NCI-H2107 treated with DMSO at 0.1 percent for 48 hours (cell line): Measurements from ENCODE around the gene CD3E.

ENCODE experiments used
- DNase-seq: peaks from one replicate; lab custom pipeline; 2025; ENCODE audit not compliant: unreplicated experiment; lab: John Stamatoyannopoulos, UW

Gene CD3E

DNA sequence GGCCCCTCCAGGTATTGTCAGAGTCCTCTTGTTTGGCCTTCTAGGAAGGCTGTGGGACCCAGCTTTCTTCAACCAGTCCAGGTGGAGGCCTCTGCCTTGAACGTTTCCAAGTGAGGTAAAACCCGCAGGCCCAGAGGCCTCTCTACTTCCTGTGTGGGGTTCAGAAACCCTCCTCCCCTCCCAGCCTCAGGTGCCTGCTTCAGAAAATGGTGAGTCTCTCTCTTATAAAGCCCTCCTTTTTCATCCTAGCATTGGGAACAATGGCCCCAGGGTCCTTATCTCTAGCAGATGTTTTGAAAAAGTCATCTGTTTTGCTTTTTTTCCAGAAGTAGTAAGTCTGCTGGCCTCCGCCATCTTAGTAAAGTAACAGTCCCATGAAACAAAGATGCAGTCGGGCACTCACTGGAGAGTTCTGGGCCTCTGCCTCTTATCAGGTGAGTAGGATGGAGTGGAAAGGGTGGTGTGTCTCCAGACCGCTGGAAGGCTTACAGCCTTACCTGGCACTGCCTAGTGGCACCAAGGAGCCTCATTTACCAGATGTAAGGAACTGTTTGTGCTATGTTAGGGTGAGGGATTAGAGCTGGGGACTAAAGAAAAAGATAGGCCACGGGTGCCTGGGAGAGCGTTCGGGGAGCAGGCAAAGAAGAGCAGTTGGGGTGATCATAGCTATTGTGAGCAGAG, at the start of gene CD3E:
CD3E (plus strand) TSS at position 163 of the 681 bp plus-strand sequence; CDS start at position 386, 223 bp downstream.
- DNase-seq: no peak

DNA sequence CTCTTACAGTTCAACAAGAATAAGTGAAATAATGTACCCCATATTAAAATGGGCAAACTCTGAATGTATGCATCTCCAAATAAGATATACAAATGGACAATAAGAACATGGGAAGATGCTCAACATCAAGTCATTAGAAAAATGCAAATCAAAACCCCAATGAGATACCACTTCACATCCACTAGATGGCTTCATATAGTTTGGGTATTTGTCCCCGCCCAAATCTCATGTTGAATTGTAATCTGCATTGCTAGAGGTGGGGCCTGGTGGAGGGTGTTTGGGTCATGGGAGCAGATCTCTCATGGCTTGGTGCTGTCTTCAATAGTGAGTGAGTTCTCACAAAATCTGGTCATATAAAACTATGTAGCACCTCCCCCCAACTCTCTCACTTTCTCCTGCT, 46.1 kb upstream of the CD3E start:
- no peak for DNase-seq

DNA sequence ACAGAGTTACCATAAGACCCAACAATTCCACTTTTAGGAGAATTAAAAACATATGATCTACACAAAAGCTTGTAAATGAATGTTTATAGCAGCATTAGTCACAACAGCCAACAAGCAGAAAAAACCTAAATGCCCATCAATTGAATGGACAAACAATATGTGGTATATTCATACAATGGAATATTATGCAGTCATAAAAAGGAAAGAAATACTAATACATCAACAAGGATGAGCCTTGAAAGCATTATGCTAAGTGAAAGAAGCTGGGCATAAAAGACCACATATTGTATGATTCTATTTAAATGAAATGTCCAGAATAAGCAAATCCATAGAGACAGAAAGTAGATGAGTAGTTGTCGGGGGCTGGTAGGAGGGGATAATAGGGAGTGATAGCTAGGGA, 45.4 kb upstream of the CD3E start:
- DNase-seq: no peak

GRCh38 chr11:118260353-118260752, 44.2 kb upstream of the CD3E start:
- no peak for DNase-seq

DNA sequence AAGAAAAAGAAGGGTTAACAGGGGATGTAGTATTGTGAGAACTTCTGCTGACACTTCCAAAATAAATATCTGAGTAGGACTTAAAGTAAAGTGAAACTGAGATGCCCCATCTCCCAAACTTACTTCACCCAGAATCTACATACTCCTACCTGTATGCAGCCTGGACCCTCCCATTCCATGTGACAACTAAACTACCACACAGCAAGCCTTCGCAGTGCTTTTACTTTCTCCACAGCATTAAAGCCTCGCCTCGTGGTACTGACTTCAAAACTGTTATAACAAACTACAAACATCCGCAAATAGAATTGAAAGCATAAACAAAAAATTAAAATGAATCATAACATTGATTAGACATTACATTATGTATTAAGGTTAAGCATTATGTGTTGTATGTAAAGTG, 41.4 kb upstream of the CD3E start:
- no peak for DNase-seq

DNA sequence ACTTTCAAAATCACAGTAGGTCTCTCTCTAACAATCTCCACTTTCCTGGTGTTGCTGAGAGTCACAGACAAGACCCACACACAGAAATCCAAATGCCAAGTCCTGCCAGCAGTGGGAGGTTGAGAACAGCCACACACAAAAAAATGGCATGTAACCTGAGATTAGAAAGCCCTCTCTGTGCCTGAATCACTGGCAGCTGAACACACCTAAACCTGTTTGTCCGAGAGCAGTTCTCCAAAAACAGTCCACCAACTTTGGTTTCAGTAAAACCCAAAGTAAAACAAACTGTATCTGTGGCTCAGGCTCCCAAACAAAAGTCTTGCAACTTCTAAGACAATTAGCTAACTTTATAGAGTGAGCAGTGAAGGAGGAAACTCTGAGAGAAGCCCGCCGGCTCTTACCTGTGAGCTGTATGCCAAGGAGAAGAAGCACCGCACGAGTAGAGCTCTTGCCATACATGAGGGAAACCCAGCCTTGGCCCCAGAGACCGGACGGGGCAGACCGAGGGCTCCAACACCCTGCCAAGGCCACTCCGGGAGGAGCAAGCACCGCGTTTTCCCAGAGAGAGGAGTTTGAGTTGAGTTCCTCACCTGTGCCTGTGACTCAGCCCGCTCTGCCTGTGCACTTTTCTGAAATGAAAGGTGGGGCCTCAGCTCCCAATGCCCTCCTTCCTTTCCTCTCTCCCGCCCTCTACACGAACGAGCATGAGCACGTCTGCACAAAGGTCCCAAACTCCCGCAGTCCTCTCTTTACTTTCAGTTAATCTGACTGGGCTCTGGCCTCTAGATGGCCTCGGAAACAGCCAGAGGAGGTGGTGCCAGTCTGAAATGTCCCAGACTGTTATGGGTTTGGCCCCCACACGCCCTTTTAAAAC, 40.6 kb upstream of the CD3E start, which contains the start of gene MPZL2:
MPZL2 (minus strand) TSS at position 603 of the 874 bp plus-strand sequence; CDS start at position 459, 144 bp downstream.
- DNase-seq: peak; percentile 36

DNA sequence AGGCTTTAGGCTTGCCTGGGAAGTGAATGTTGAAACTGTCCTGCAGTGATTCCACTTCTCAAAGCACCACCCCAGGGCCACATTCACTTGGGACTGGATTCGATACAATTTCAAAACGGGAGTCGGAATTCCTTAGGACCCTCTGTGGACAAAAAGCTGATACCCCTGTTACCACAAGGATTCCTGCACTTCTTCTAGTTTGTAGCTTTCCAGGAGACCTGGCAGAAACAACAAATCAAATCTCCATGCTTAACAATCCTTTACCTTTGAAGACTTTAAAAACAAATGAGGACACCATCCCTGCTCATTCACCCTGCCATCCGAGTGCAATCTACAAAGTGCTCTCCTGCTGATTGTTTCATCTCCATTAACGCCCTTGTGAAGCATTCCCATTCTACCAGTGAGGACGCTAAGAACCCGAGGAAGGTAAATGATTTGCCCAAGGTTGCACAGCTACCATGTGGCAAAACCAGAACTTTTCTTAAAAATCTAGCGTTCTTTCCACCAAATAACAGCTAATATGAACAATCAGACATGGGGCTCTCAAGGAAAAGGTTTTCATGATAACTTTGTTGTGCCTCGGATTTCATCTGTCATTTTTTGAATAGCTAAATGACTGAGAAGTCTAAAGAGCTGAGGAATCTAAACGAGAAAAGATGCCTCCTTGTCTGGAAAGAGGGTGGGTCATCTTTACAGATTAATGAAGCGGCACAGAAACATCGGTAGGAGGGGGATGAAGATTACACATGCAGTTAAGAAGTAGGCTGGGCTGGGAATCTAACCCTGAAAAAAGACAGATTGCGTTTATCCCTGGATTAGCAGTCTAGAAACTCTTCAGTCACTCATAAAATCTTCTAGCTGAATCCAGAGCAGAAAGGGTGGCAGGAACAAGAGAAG, 39.7 kb upstream of the CD3E start:
- DNase-seq: no peak

GRCh38 chr11:118265954-118266353, 38.6 kb upstream of the CD3E start:
- no peak for DNase-seq

GRCh38 chr11:118267486-118267885, 37.0 kb upstream of the CD3E start:
- no peak for DNase-seq

DNA sequence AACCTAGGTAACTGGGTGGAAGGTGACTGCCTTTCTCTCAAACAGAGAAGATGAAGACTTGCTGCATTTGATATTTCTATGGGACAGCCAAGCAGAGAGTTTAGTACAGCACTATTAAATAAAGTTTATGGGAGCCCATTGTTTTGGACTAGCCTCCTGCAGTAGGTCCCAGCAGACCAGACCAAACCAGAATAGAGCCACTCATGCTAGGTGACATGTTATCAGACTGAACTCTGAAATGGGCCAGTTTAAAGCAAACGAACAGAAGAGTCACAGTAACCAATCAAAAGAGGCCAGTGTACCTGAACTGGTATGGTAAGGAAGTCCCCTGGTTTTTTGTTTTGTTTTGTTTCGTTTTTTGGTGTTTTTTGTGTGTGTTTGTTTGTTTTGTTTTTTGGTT, 32.5 kb upstream of the CD3E start:
- no peak for DNase-seq

- no peak for DNase-seq
Observed at GRCh38 chr11:118274186-118274585, 30.3 kb upstream of the CD3E start.

DNA sequence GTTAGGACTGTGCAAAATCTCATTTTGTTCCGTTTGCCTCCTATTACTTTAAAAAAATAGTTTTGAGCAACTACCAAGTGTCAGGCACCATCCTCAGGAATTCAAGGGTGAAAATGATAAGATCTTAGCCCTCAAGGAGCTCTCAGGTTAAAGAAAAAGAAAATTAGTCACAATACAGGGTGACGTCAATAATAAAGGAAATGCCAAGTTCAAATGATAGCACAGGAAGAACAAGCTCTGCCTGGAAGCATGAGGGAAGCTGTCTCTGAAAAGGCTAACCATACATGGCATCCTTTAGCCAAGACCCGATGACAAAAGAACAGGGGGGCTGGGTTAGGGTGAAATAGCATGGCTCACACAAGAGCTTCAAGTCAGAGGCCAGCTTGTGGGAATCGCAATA, 29.4 kb upstream of the CD3E start:
- no peak for DNase-seq

- no peak for DNase-seq
Observed at GRCh38 chr11:118276422-118276821, 28.1 kb upstream of the CD3E start.

GRCh38 chr11:118277312-118277711, 27.2 kb upstream of the CD3E start:
- no peak for DNase-seq

- DNase-seq: no peak
Observed at GRCh38 chr11:118281284-118281683, 23.2 kb upstream of the CD3E start.

DNA sequence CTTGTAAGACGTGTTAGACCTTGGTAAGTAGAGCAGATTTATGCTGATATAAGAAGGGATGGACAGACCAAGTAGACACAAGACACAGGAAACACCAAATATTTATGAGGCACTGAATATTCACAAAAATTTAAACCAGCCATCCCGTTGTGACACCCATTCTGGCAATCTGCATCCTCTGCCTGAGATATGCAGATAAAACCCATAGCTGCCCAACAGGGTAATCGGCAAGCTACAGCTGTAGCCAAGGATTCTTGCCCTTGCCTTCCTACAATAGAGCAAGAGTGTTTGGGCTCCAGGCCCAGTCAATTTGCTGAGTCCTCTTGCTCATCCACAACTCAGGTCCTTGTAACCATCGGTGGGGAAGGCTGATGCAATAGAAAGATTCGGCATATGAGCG, 21.9 kb upstream of the CD3E start:
- no peak for DNase-seq

GRCh38 chr11:118283037-118283636, 21.4 kb upstream of the CD3E start:
- DNase-seq: no peak

- no peak for DNase-seq
Observed at GRCh38 chr11:118283756-118284350, 20.7 kb upstream of the CD3E start.

- no peak for DNase-seq
Observed at GRCh38 chr11:118286545-118286944, 18.0 kb upstream of the CD3E start.

- no peak for DNase-seq
Observed at GRCh38 chr11:118287006-118287405, 17.5 kb upstream of the CD3E start.
